ENCODE results near the gene BCL11B. TPM values are rescaled to one million over a fixed set of nuclear protein-coding genes. Genes with fewer than 3 reads are reported as not detected.

BCL11B gene
- polyA plus RNA-seq, 4 donors, result 0.45 to 5.1 (median 1.5) TPM

- Histone ChIP-seq H3K9me3 (ENCODE audit: control insufficient read depth in 2 of 2, insufficient read depth in 1 of 2, low read depth in 1 of 2, low read length in 1 of 2) (no peaks in the 10 kb centered on the region), H3K4me3 (ENCODE audit: low read depth in 1 of 3, low read length in 3 of 3) (no peak overlapping the region), H3K4me1 (ENCODE audit: control insufficient read depth in 3 of 3, insufficient read depth in 2 of 3, low read depth in 1 of 3, low read length in 2 of 3) (no peaks in the 10 kb centered on the region), H3K27ac (ENCODE audit: low read depth in 1 of 3, low read length in 2 of 3) (no peak overlapping the region), H3K27me3 (ENCODE audit: control insufficient read depth in 3 of 3, insufficient read depth in 3 of 3, low read length in 3 of 3) (no peaks in the 10 kb centered on the region), H3K36me3 (ENCODE audit: control insufficient read depth in 3 of 3, insufficient read depth in 2 of 3, low read depth in 1 of 3, low read length in 3 of 3) (no peaks in the 10 kb centered on the region)
- no peak for FAIRE-seq
- 90 to 95% (median 90%) methylated on average over 11 to 12 of the region's 12 CpGs for WGBS, 3 donors
- no peak for DNase-seq
These were observed 140.2 kb downstream of the BCL11B start for GRCh38 chr14:99131632-99132271.

- 81 to 89% (median 86%) methylated on average over 13 to 15 of the region's 15 CpGs for WGBS, 3 donors
- Histone ChIP-seq H3K27me3 (ENCODE audit: control insufficient read depth in 3 of 3, insufficient read depth in 3 of 3, low read length in 3 of 3) (no peaks in the 10 kb centered on the region), H3K27ac (ENCODE audit: low read depth in 1 of 3, low read length in 2 of 3) (no peak overlapping the region), H3K36me3 (ENCODE audit: control insufficient read depth in 3 of 3, insufficient read depth in 2 of 3, low read depth in 1 of 3, low read length in 3 of 3) (no peaks in the 10 kb centered on the region), H3K4me3 (ENCODE audit: low read depth in 1 of 3, low read length in 3 of 3) (no peak overlapping the region), H3K4me1 (ENCODE audit: control insufficient read depth in 3 of 3, insufficient read depth in 2 of 3, low read depth in 1 of 3, low read length in 2 of 3) (no peaks in the 10 kb centered on the region), H3K9me3 (ENCODE audit: control insufficient read depth in 2 of 2, insufficient read depth in 1 of 2, low read depth in 1 of 2, low read length in 1 of 2) (no peaks in the 10 kb centered on the region)
- DNase-seq (no peak), FAIRE-seq (no peak)
These were observed 142.0 kb downstream of the BCL11B start for GRCh38 chr14:99129998-99130397.

- whole genome bisulfite sequencing, 3 donors, result 69 to 80% (median 74%) methylated on average over 12 of the region's 12 CpGs
These were observed 142.7 kb downstream of the BCL11B start for GRCh38 chr14:99129211-99129696.

GRCh38 chr14:99128185-99128584 lies 143.8 kb downstream of the BCL11B start:
- H3K4me1 ChIP-seq (ENCODE audit: control insufficient read depth in 3 of 3, insufficient read depth in 2 of 3, low read depth in 1 of 3, low read length in 2 of 3), result no peaks in the 10 kb centered on the region
- no peaks in the 10 kb centered on the region for H3K36me3 ChIP-seq (ENCODE audit: control insufficient read depth in 3 of 3, insufficient read depth in 2 of 3, low read depth in 1 of 3, low read length in 3 of 3)
- DNase-seq (no peak), FAIRE-seq (no peak)
- no peak overlapping the region for H3K4me3 ChIP-seq (ENCODE audit: low read depth in 1 of 3, low read length in 3 of 3)
- WGBS, 3 donors, result 90 to 92% (median 92%) methylated on average over 17 of the region's 17 CpGs
- no peaks in the 10 kb centered on the region for H3K9me3 ChIP-seq (ENCODE audit: control insufficient read depth in 2 of 2, insufficient read depth in 1 of 2, low read depth in 1 of 2, low read length in 1 of 2)
- H3K27me3 ChIP-seq (ENCODE audit: control insufficient read depth in 3 of 3, insufficient read depth in 3 of 3, low read length in 3 of 3), result no peaks in the 10 kb centered on the region
- H3K27ac ChIP-seq (ENCODE audit: low read depth in 1 of 3, low read length in 2 of 3), result no peak overlapping the region

More at GRCh38 chr14:99129211-99129696, 142.7 kb downstream of the BCL11B start:
- Histone ChIP-seq H3K4me1 (ENCODE audit: control insufficient read depth in 3 of 3, insufficient read depth in 2 of 3, low read depth in 1 of 3, low read length in 2 of 3) (no peaks in the 10 kb centered on the region), H3K27ac (ENCODE audit: low read depth in 1 of 3, low read length in 2 of 3) (no peak overlapping the region), H3K36me3 (ENCODE audit: control insufficient read depth in 3 of 3, insufficient read depth in 2 of 3, low read depth in 1 of 3, low read length in 3 of 3) (no peaks in the 10 kb centered on the region), H3K9me3 (ENCODE audit: control insufficient read depth in 2 of 2, insufficient read depth in 1 of 2, low read depth in 1 of 2, low read length in 1 of 2) (no peaks in the 10 kb centered on the region), H3K4me3 (ENCODE audit: low read depth in 1 of 3, low read length in 3 of 3) (no peak overlapping the region), H3K27me3 (ENCODE audit: control insufficient read depth in 3 of 3, insufficient read depth in 3 of 3, low read length in 3 of 3) (no peaks in the 10 kb centered on the region)
- no peak for DNase-seq
- no peak for FAIRE-seq

- WGBS, 3 donors, result 54 to 65% (median 62%) methylated on average over 9 of the region's 9 CpGs
- Histone ChIP-seq H3K27me3 (ENCODE audit: control insufficient read depth in 3 of 3, insufficient read depth in 3 of 3, low read length in 3 of 3) (no peaks in the 10 kb centered on the region), H3K36me3 (ENCODE audit: control insufficient read depth in 3 of 3, insufficient read depth in 2 of 3, low read depth in 1 of 3, low read length in 3 of 3) (no peaks in the 10 kb centered on the region), H3K27ac (ENCODE audit: low read depth in 1 of 3, low read length in 2 of 3) (no peak overlapping the region), H3K4me1 (ENCODE audit: control insufficient read depth in 3 of 3, insufficient read depth in 2 of 3, low read depth in 1 of 3, low read length in 2 of 3) (no peaks in the 10 kb centered on the region), H3K9me3 (ENCODE audit: control insufficient read depth in 2 of 2, insufficient read depth in 1 of 2, low read depth in 1 of 2, low read length in 1 of 2) (no peaks in the 10 kb centered on the region), H3K4me3 (ENCODE audit: low read depth in 1 of 3, low read length in 3 of 3) (no peak overlapping the region)
- DNase-seq (no peak), FAIRE-seq (no peak)
These were observed 144.3 kb downstream of the BCL11B start for GRCh38 chr14:99127651-99128167.

- H3K9me3 ChIP-seq (ENCODE audit: control insufficient read depth in 2 of 2, insufficient read depth in 1 of 2, low read depth in 1 of 2, low read length in 1 of 2), result no peaks in the 10 kb centered on the region
- DNase-seq (peak in 1 of 2 donors; percentile 19), FAIRE-seq (no peak)
- H3K36me3 ChIP-seq (ENCODE audit: control insufficient read depth in 3 of 3, insufficient read depth in 2 of 3, low read depth in 1 of 3, low read length in 3 of 3), result no peaks in the 10 kb centered on the region
- H3K4me1 ChIP-seq (ENCODE audit: control insufficient read depth in 3 of 3, insufficient read depth in 2 of 3, low read depth in 1 of 3, low read length in 2 of 3), result no peaks in the 10 kb centered on the region
- H3K4me3 ChIP-seq (ENCODE audit: low read depth in 1 of 3, low read length in 3 of 3), result no peak overlapping the region
- WGBS, 3 donors, result 46 to 61% (median 46%) methylated on average over 4 of the region's 4 CpGs
- no peaks in the 10 kb centered on the region for H3K27me3 ChIP-seq (ENCODE audit: control insufficient read depth in 3 of 3, insufficient read depth in 3 of 3, low read length in 3 of 3)
- no peak overlapping the region for H3K27ac ChIP-seq (ENCODE audit: low read depth in 1 of 3, low read length in 2 of 3)
These were observed 146.2 kb downstream of the BCL11B start for GRCh38 chr14:99125616-99126431.

- Histone ChIP-seq H3K4me3 (ENCODE audit: low read depth in 1 of 3, low read length in 3 of 3) (no peak overlapping the region), H3K9me3 (ENCODE audit: control insufficient read depth in 2 of 2, insufficient read depth in 1 of 2, low read depth in 1 of 2, low read length in 1 of 2) (no peaks in the 10 kb centered on the region), H3K27me3 (ENCODE audit: control insufficient read depth in 3 of 3, insufficient read depth in 3 of 3, low read length in 3 of 3) (peaks cover 0 to 1% (median 0%) of the 10 kb centered on the region in 3 donors), H3K27ac (ENCODE audit: low read depth in 1 of 3, low read length in 2 of 3) (no peak overlapping the region), H3K4me1 (ENCODE audit: control insufficient read depth in 3 of 3, insufficient read depth in 2 of 3, low read depth in 1 of 3, low read length in 2 of 3) (no peaks in the 10 kb centered on the region), H3K36me3 (ENCODE audit: control insufficient read depth in 3 of 3, insufficient read depth in 2 of 3, low read depth in 1 of 3, low read length in 3 of 3) (no peaks in the 10 kb centered on the region)
- DNase-seq, result no peak
- WGBS, 3 donors, result 86 to 92% (median 90%) methylated on average over 10 of the region's 10 CpGs
- no peak for FAIRE-seq
These were observed 146.9 kb downstream of the BCL11B start for GRCh38 chr14:99125113-99125512.

- 88 to 93% (median 90%) methylated on average over 10 of the region's 10 CpGs for WGBS, 3 donors
- peaks cover 0 to 3% (median 1%) of the 10 kb centered on the region in 3 donors for H3K27me3 ChIP-seq (ENCODE audit: control insufficient read depth in 3 of 3, insufficient read depth in 3 of 3, low read length in 3 of 3)
- no peaks in the 10 kb centered on the region for H3K36me3 ChIP-seq (ENCODE audit: control insufficient read depth in 3 of 3, insufficient read depth in 2 of 3, low read depth in 1 of 3, low read length in 3 of 3)
- FAIRE-seq (no peak), DNase-seq (no peak)
- H3K9me3 ChIP-seq (ENCODE audit: control insufficient read depth in 2 of 2, insufficient read depth in 1 of 2, low read depth in 1 of 2, low read length in 1 of 2), result no peaks in the 10 kb centered on the region
- H3K4me3 ChIP-seq (ENCODE audit: low read depth in 1 of 3, low read length in 3 of 3), result no peak overlapping the region
- no peak overlapping the region for H3K27ac ChIP-seq (ENCODE audit: low read depth in 1 of 3, low read length in 2 of 3)
- no peaks in the 10 kb centered on the region for H3K4me1 ChIP-seq (ENCODE audit: control insufficient read depth in 3 of 3, insufficient read depth in 2 of 3, low read depth in 1 of 3, low read length in 2 of 3)
These were observed 147.4 kb downstream of the BCL11B start for GRCh38 chr14:99124482-99125105.
